Dermis blood vessel endothelial cell (primary cell): ENCODE measurements around the gene THOC1. TPM values are rescaled to one million over a fixed set of nuclear protein-coding genes. Genes with fewer than 3 reads are reported as not detected.
"Not testable (repeated sequence)": the region's sequence is repeated elsewhere in the genome, so short reads cannot be mapped to it uniquely, and the experiment has no call there.

Experiments used
- DNase-seq: peaks from one replicate; pipeline ENCODE4 v3.0.0; 2010
- total RNA-seq: library from RNA; depleted of rRNA; stranded (reverse); fragments of >200 nt; gene quantifications from 2 replicates; pipeline ENCODE4 v1.2.3, GENCODE V29; 2014

Gene THOC1, protein sequence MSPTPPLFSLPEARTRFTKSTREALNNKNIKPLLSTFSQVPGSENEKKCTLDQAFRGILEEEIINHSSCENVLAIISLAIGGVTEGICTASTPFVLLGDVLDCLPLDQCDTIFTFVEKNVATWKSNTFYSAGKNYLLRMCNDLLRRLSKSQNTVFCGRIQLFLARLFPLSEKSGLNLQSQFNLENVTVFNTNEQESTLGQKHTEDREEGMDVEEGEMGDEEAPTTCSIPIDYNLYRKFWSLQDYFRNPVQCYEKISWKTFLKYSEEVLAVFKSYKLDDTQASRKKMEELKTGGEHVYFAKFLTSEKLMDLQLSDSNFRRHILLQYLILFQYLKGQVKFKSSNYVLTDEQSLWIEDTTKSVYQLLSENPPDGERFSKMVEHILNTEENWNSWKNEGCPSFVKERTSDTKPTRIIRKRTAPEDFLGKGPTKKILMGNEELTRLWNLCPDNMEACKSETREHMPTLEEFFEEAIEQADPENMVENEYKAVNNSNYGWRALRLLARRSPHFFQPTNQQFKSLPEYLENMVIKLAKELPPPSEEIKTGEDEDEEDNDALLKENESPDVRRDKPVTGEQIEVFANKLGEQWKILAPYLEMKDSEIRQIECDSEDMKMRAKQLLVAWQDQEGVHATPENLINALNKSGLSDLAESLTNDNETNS
- total RNA-seq: 37.7 and 47.3 TPM in 2 replicates

DNA sequence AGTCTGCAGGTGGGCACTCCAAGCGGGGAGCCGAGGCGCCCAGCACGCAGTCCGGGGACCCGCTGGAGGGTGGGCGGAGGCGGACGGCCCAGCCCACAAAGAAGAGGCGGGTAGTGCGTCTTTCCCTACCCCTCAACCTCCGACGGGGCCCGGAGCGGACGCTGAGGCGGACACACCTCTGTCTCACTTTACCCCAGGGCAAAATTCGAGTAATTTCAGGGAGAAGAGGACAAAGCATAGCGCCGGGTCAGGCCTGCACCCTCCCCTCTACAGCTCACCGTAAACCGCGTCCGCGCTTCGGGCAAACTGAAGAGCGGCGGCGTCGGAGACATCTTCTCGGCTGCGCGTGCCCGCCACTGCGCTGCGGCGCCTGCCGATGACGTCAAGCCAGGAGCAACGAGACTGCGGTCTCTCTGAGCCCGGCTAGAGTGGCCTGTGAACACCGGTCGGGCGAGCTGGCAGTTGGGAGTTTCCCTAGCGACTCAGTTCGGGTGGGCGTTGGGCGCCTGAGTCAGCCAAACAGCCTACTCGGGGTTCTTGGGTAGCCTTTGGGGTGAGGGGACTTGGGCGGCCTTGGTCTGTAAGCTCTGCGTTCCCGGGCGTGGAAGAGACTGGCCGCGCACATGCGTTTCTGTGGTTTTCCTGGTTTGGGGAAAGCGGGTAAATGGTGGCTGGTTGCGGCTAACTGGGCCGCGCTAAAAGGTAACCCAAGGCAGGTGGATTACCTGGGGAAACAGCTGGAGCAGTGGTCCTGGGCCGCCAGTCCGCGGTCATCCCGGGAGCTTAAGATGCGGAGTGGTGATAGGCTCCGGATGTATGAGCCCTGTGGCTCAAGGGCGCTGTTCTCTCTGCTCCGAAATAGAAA is at the start of gene THOC1:
TSS of gene THOC1 (minus strand) at position 360 of the 865 bp plus-strand sequence. CDS start at position 332, 28 bp downstream.
- DNase-seq: peak; percentile 95

DNA sequence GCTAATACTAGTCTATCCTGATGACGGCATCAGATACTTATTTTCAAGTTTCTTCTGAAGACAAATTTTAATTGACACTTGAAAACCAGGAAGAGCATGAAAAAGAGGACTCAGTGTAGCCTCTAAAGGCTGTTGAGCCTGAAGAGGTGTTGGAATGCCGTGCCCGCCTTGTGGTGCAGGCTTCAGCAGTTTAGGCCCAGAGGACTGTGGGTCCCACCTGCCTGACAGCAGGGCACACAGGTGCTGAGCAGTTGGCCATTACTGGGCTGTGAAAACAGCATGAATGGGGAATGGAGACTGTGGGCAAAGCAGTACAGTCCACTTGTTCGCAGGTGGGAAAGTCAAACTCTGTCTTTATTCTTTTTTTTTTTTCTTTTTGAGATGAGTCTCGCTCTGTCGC is 49.8 kb upstream of the THOC1 start:
- no peak for DNase-seq

DNA sequence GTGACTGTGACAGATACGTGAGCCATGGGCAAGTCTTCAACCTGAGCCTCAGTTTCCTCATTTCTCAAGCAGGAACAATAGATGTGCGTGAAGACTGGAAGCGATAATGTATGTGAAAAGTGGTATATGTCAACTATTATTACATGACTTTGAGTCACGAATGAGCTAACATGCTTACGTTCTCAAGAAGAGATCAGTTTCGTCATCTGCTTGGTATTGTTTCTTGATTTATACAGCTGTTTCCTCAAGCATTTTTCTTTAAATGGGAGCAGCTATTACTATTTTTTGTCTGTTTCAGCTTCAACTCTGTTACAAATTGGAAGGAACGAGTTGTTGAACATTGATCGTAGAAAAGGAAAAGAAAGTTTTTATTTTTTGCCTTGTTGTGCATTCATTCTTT is 48.5 kb upstream of the THOC1 start:
- DNase-seq: peak; percentile 82

DNA sequence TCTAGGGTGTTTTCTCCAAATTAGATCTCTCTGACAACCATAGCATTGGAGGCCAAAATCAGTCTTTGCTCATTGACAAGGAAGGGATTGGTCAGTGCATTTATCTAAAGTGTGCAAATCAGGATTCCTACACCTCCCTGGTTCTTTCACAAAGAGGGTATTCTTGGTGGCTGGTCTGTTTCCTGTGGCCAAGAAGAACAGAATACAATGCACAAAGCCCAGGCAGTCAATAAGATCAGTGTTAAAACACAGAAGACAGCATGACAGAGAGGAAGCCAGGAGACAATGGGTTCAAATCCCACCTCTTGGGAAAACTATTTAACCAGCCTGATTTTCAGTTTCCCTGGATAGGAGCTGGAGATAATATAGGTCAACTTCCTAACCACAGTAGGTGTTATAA is 46.1 kb upstream of the THOC1 start:
- no peak for DNase-seq

DNA sequence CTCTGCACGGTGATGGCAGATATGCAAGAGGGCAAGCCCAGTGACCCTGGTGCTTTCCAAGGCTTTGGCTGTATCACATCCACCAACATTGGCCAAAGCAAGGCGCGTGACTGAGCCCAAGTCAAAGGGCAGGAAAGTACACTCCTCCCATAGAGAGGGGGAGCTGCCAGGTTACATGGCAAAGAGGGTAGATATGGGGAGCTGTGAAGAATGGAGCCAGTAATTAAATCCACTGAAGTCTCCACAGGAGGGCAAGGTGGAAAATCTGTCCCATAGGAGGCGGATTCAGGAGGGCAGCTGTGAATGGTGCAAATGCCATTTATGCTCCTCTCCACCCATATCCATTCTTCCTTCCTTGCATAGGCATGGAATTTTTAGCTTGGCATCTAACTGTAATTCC is 44.6 kb upstream of the THOC1 start:
- no peak for DNase-seq

DNA sequence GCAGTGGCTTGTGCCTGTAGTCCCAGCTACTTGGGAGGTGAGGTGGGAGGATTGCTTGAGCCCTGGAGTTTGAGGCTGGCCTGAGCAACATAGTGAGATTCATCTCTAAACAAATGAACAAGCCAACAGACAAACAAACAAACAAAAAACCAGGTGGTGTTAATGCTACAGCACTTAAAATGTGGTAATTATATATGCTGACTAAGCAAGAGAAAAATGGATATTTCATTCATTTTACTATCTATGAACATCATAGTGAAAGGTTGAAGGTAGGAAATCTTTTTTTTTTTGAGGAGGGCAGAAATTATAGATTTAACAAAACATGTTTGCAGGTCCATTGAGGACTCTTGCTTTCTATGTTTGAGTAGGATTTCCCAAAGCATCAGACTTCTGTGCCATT is 42.2 kb upstream of the THOC1 start:
- no peak for DNase-seq

DNA sequence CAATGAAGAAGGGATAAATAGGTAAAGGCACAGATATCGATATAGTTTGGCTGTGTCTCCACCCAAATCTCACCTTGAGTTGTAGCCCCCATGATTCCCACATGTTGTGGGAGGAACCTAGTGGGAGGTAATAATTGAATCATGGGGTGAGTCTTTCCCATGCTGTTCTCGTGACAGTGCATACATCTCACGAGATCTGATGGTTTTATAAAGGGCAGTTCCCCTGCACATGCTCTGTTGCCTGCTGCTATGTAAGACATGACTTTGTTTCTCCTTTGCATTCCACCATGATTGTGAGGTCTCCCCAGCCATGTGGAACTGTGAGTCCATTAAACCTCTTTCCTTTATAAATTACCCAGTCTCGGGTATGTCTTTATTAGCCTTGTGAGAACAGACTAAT is 40.2 kb upstream of the THOC1 start:
- not testable (repeated sequence) for DNase-seq

DNA sequence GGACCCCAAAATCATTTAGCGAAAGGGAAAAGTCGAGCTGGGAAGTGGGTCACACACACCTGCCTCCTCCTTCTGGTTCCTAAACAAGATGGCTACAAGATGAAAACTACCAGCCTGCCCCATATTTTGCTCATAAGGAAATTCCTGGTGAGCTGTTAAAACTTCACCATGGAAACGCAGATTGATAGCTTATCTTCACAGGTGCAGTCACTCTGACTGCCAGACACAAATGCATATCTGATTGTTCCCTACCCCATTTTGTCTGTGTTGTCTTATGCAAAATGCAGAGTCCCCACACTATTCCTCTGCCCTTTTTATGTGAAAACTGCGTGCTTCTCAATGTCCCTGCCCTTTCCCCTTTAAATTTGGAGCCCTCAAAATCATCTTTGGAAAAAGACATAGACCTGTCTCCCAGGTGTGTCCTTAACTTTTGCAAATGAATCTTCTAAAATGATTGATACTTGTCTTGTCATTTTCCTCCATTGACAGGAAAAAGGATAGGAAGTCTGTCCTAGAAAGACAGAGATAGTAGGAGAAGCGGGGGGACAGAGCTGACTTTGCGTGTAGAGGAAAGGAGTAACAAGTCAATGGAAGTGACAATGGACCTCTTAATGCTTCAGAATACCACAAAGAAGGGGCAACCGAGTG is 38.9 kb upstream of the THOC1 start:
- DNase-seq: no peak

DNA sequence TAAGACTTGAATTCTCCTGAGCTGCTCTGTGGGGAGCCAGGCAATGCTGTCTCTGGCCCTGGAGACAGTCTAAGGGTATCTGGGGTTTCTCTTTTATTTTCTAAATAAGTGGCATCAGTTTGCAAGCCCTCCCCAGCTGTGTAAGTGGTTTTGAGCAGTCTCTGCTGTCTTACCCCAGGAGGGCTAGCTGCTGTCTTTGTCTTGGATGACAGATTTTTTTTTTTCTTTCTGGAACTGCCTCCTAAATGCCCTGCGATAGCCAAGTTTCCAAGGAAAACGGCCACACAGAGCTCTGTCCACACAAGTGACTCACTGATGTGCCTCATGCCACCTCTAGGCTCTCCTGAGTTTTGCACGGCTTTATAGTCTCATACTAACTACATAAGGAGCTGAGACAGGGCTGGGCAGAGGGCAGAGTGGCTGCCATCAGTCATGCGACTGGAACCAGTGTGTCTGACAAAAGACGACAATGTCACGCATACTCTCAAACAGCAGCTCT is 37.2 kb upstream of the THOC1 start:
- no peak for DNase-seq

DNA sequence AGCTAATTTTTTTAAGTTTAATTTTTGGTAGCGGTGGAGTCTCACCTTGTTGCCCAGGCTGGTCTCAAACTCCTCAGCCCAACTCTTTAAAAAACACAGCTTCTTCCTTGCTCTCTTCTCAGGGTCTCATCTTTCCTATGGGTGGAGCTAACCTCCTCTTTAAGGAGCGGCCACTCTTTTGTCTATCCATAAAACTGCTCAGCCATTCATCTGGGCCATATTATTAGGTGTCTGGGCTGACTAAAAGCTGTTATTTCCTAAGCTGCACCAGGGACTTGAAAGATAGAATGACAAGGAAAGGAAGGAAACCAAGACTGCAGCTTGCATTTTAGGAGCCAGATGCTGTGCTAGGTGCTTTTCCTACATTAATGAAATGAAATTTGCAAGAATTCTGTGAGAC is 35.8 kb upstream of the THOC1 start:
- DNase-seq: no peak

DNA sequence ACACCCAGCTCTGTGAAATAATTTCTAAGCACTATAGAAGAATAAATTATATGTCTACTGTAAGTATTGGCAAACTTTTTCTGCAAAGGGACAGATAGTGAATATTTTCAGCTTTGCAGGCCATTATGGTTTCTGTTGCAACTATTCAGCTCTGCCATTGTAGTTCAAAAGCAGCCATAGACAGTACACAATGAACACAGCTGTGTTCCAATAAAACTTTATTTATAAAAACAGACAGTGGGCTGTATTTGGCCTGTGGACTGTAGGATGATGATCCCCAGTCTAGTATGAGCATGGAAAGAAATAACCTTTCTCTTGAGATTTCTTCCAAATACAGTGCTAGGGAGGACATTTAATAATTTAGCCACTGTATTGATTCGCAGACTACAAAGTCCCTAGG is 35.2 kb upstream of the THOC1 start:
- no peak for DNase-seq

DNA sequence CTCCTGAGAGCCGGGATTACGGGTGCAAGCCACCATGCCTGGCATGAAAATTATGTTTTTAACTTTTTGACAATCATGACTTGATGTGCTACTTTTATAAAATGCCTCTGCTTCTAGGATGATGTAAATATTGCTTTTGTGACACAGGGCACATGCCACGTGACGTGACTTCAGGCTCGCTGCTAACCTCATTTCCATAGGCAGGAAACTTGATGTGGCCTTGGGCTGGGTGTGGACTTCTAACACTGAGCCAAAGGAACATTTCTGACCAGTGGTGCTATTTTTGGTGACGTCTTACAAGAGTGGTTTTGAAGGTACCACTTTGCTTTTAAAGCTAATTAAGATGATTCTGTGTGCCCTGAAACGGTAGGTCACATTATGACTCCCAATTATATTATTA is 34.2 kb upstream of the THOC1 start:
- DNase-seq: no peak

DNA sequence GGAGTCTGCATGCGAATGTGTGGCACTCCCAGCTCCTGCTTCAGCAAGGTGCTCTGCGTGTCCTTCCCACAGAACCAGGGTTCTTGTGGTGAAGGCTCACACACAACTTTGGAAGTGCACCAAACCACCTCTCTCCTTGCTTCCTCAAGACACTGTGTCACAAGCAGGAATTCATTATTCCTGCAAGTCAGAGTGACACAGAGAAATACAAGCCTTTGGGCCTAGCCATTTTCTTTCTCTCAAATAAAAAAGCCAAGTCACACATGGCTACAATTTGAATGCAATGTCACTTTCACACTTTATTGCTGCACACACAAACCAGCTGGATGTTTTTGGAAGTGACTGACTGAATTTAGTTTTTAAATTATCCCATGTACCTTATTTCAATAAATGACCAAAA is 30.1 kb upstream of the THOC1 start:
- DNase-seq: no peak

DNA sequence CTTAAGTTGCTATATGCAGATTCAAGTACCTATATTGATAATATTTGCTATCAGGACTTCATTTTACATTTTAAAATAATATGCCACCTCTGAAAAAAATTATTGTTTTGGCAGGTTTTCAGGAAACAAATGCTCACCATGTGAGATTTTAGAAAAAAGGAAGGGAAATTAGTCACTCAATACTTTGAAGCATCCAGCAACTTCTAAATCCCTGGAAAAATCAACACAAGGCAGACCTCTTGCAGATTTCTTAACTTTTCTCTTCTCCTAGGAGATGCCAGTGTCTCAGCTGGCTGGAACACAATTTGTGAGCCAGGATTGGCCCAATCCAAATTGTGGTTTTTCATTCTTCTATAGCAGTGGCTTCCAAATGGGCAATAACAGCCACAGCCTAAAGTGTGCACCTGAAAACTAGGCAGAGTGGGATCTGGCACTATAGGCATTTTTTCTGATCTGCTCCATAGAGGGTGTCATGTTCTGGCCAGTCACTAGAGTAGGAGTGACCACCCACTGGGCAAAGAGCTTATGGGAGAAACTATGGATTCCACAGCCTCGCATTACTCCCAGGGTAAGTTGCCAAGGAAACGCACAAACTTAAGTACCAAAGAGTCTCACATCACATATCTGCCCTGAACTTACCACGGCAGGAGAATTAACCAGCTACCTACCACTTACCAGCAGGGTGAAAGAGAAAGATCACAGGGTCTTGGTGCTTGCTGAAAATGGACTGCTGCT is 28.1 kb upstream of the THOC1 start:
- peak; percentile 57 for DNase-seq

DNA sequence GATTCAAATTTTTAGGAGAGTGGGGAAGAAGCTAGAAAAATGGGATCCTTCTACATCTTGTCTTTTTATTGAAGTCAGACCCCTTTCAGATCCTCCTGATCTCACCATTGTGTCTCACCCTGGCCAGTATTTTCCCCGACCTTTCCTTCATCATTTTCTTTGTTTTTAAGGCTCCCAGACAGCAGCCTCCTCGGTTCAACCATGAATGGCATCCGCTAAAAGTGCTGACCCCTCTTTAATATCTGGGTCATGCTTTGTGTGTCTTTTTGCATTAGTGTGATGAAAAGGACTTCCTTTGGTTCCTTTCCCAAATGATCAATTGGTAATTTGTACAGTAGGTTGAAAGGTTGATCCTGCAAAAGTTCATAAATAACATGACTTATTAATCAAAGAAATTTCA is 26.7 kb upstream of the THOC1 start:
- DNase-seq: no peak

DNA sequence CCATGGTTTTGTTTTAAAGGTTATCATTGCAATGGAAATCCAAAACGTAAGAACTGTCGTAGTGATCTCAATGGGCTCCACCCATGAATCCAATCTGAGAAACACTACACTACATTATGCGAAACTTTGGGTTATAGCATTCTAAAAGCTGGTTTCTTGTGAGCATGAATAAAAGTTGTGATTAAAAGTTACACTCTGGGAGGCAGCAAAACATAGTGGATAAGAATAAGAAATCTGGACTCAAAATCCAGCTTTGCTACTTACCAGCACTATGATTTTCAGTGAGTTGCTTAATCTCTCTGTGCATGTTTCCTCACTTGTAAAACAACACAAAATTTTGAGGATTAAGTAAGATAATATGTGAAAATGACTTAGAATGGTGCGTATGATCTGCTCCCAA is 25.7 kb upstream of the THOC1 start:
- no peak for DNase-seq

DNA sequence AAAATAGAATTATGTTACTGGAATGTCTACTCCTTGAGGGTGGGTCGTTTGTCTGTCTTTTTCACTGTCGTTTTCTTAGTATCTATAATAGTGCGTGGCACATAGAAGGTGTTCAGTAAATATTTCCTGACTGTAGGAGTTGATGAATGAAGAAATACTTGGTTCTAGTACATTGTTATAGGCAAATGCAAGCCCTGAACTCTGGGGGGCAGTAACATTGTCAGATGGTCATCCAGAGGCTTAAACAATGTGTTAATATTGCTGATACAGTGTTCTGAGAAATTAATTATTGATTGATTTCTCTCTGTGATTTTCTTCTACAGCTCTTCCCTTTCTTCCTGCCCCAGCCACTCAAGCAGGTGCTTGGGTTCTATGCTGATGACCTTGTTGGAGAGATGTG is 24.4 kb upstream of the THOC1 start:
- peak; percentile 46 for DNase-seq

DNA sequence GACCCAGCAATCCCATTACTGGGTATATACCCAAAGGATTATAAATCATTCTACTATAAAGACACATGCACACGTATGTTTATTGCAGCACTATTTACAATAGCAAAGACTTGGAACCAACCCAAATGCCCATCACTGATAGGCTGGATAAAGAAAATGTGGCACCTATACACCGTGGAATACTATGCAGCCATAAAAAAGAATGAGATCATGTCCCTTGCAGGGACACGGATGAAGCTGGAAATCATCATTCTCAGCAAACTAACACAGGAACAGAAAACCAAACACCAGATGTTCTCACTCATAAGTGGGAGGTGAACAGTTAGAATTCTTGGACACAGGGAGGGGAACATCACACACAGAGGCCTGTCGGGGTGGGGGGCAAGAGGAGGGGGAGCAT is 22.1 kb upstream of the THOC1 start:
- DNase-seq: not testable (repeated sequence)

DNA sequence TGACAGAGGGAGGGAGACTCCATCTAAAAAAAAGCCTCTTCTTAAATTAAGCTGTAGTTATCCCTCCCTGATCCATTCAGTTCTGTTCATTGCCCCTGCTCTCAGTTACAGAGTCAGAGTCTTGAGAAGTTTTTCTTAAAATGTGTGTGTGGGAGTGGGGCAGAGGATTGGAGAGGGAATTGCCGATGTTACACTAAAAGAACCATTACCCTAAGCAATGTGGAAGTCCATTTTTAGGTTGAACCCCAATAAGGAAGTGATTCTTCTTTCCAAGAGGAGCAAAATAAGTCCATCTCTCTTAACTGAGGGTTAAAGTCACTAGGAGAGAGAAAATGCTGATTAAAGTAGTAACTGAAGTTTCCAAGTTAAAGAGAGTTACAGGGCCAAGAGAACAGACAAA is 21.2 kb upstream of the THOC1 start:
- no peak for DNase-seq

DNA sequence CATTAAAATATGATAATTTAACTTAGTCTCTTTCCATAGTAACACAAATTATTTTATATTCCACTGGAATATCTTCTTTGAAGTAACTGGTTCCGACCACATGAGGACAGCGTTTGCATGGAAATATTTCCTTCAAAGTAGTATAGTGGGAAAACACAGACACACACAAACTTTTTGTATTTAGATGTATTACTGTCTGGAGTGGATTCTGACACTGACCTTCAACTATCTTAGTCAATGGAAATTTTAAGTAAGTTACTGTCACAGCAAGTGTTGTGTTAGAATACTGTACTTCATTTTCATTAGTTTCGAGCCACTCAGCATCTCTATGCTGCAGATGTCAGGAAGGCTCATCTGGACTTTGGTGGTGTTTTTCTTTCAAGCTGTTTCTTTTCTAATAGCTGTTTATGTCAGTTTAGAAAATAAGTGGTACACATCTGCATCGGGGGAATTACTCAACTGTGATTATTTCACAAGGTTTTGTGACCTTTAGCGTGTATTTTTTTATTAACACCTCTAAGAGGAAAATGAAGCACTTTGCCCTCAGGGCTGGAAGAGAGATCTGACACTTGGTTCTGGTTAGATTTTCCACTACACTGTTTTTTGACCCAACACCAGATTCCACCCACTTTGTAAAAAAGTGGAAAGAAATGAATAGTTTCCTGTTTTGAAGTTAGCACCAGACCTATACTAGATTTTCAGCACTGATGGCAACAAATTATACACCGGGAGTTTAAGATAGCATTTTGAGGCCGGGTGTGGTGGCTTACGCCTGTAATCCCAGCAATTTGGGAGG is 18.9 kb upstream of the THOC1 start:
- peak; percentile 59 for DNase-seq

DNA sequence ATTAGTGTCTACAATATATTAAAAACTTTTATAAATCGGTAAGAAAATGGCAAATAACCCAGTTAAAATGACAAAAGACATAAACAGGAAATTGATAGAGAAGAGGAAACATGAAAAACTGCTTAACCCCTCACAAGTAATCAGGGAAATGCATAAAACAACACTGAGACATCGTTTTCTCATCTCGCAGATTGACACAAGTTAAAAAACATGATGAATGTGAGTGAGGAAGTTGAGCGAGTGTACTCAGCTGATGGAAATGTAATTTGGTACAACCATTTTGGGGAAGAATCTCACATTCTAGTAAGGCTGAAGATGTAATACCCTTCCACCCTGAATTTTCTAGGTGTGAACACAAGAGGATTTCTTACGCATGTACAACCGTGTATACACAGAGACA is 18.0 kb upstream of the THOC1 start:
- no peak for DNase-seq
